ENCODE data around the gene STEAP4.
"Not testable (repeated sequence)": the region's sequence is repeated elsewhere in the genome, so short reads cannot be mapped to it uniquely, and the experiment has no call there.

STEAP4 gene

GRCh38 chr7:88312061-88312663 lies 5.5 kb upstream of the STEAP4 start:
- DNase-seq (ENCODE audit: low read depth in 2 of 2), result no peak

GRCh38 chr7:88311675-88312036 lies 5.0 kb upstream of the STEAP4 start:
- DNase-seq (ENCODE audit: low read depth in 2 of 2), result no peak

GRCh38 chr7:88310956-88311674 lies 4.4 kb upstream of the STEAP4 start:
- DNase-seq (ENCODE audit: low read depth in 2 of 2), result no peak

DNA sequence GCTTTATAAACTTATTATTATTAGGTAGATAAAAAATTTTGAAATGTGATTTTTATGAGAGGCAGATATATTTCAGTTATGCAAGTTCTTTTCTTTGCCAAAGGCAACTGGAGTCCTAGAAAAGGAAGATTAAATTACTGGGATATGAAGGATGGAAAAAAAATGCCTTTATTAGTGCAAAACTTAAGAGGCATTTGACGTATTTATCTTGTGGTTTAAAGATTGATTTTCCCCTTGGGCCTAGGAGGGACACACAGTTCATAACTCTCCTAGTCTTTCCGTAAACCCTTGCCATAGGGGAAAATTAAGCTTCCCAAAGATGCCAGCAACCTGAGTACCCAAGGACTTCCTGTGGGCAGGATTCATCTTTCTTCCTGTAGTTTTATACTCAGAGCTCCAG lies 3.1 kb upstream of the STEAP4 start:
- DNase-seq (ENCODE audit: low read depth in 2 of 2), result no peak

DNA sequence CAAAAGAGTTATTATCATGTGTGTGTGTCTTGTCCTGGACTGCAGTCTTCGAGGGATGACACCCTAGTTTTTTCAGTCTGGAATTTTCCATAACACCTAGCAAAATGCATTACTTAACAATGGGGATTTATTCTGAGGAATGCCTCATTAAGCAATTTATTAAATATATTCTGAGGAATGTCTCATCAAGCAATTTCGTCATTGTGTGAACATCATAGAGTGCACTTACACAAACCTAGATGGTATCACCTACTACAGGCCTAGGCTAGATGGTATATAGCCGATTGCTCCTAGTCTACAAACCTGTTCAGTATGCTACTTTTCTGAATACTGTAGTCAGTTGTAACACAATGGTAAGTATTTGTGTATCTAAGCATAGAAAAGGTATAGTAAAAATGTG lies 1.1 kb upstream of the STEAP4 start:
- DNase-seq (ENCODE audit: low read depth in 2 of 2), result no peak

DNA sequence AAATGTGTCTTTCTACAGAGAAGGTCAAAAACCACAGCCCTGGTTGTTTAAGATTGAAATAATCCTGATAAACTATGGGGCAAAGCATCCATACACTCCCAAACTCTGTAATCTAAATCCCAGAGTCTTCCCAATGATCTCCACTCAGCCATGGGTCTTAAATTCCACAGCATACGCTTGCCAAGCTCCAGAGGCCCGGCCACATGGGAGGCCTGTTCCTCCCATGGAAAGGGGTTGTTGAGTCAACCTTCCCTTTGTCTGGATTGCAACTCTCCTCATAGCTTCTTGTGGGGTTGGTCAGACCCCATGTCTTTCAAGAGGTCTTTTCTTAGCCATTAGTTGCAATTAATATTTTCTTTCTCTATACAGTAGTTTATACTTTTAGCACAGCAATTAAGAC lies 718 bp upstream of the STEAP4 start:
- no peak for DNase-seq (ENCODE audit: low read depth in 2 of 2)

GRCh38 chr7:88305044-88305443 lies 1.6 kb downstream of the STEAP4 start:
- DNase-seq (ENCODE audit: low read depth in 2 of 2), result no peak

- no peak for DNase-seq (ENCODE audit: low read depth in 2 of 2)
Observed at GRCh38 chr7:88302486-88302885, 4.2 kb downstream of the STEAP4 start.

DNA sequence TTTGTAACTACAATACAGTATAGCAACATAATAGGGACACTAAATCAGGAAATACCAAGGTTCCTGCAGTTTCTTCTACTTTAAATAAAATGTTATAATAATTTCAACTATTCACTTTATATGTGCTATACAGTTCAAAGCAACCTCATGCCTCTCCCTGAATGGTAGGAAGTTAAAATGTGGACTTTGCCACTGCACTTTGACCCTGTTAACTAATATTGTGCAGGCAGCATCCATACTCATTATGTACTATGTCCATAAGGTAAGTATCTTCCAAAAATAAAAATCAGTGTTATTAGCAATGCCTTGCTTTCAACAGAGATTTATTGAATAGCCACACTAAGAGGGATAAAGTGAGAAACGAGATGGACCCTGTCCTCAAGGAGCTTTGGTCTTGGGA lies 4.8 kb downstream of the STEAP4 start:
- DNase-seq (ENCODE audit: low read depth in 2 of 2), result no peak

GRCh38 chr7:88300401-88300945 lies 6.2 kb downstream of the STEAP4 start:
- DNase-seq (ENCODE audit: low read depth in 2 of 2), result no peak

- DNase-seq (ENCODE audit: low read depth in 2 of 2), result no peak
Observed at GRCh38 chr7:88299126-88299525, 7.6 kb downstream of the STEAP4 start.

DNA sequence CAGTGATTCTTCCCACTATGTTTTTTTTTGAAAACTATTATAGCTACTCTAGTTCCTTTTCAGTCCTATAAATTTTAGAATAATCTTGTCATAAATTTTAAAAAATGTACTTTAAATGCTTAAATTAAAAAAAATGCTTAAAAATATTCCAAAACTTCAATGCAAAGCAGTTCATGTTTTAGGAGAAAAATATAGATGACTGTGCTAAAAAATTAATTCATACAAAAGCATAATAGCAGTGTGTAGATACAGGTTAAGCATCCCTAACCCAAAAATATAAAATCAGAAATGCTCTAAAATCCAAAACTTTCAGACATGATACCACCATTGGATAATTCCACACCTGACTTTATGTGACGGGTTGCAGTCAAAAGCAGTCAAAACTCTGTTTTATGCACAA lies 12.8 kb downstream of the STEAP4 start:
- no peak for DNase-seq (ENCODE audit: low read depth in 2 of 2)

- DNase-seq (ENCODE audit: low read depth in 2 of 2), result no peak
Observed at GRCh38 chr7:88291398-88292173, 15.1 kb downstream of the STEAP4 start.

DNA sequence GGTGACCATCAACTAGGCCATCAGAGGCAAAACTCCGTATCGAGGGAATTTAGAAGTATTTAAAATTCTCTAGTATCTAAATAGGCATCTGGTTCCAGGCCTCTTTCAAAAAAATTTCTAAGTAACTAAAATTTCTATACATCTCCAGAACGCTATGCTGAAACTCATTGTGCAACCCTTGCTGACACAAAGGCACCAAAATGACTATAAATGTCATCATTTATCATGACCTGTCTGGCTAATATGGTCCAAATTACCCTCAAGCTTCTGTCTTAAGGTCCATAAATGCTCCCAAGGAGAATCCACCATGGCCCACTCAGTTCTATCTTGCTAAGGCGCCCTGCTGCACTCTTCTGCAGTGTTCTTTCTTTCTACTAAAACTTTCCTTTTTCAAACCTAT lies 16.2 kb downstream of the STEAP4 start:
- DNase-seq (ENCODE audit: low read depth in 2 of 2), result no peak

DNA sequence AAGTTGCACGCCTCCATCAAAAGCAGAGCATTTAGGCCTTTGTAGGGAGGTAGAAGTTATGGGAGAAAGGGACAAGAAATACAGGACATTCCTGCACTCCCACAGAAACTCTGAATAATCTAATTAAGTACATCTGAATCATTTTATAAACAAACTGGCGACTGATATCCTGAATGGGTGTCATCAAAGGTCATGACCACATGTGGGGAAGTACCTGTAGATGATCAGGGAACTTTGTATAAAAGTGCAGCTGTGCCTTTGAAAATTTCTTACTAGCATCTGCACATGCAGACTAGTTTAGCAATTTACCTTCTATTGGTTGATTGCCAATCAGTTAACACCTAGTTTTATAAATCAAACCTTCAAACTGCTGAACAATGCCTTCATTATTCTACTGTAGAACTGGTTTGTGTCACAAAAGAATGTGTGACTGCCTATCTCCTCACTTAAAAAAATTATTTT lies 17.1 kb downstream of the STEAP4 start:
- DNase-seq (ENCODE audit: low read depth in 2 of 2), result no peak

GRCh38 chr7:88281749-88282148 lies 24.9 kb downstream of the STEAP4 start:
- no peak for DNase-seq (ENCODE audit: low read depth in 2 of 2)

DNA sequence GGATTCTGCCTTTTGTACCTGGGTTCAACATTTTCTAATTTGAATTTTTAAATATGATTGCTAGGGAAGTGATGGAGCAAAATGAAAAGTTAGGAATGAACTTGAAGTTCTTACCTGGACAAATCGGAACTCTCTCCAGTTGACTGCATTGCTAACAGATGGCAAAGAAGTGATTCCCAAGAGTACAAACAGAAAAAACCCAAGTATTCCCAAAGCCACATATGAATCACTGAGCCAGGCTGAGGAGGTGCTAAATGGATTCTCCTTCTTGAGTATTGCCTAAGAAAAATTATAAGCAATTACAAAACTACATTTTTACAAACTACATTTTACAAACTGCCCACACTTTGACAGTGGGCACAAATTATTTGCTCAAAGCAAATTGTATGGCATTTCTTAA lies 25.9 kb downstream of the STEAP4 start:
- DNase-seq (ENCODE audit: low read depth in 2 of 2), result no peak

- no peak for DNase-seq (ENCODE audit: low read depth in 2 of 2)
Observed at GRCh38 chr7:88279323-88279722, 27.4 kb downstream of the STEAP4 start.

DNA sequence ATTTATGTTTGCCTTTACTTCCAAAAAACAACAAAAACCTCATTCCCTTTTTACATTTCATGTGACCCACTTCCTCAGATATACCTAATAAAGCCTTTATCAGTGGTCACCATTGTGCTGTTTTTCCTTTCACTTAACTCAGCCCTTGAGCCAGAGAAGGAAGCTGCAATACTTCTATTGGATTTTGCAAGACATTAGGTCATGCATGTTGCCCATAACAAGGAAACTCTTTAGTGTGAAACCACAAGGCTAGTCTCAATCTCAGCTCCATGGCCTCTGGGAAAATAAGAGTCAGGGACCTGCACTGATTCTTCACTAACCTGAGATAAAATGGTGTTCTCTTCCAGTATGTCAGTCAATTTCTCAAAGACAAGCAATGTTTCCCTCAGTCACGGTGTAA lies 27.8 kb downstream of the STEAP4 start:
- no peak for DNase-seq (ENCODE audit: low read depth in 2 of 2)

- DNase-seq (ENCODE audit: low read depth in 2 of 2), result no peak
Observed at GRCh38 chr7:88276605-88277153, 30.0 kb downstream of the STEAP4 start.

GRCh38 chr7:88274856-88275255 lies 31.8 kb downstream of the STEAP4 start:
- not testable (repeated sequence) for DNase-seq (ENCODE audit: low read depth in 2 of 2)

- no peak for DNase-seq (ENCODE audit: low read depth in 2 of 2)
Observed at GRCh38 chr7:88269586-88269985, 37.1 kb downstream of the STEAP4 start.
